T-helper 2 cell treated with Interferon-gamma antibody and Interleukin-4, amounts not matched to agents 100 ng/mL and 5 ng/mL, for 36 hours (primary cell): ENCODE results near the gene CCDC38. TPM values are rescaled to one million over a fixed set of nuclear protein-coding genes. Genes with fewer than 3 reads are reported as not detected.

ENCODE experiments used
- intact Hi-C: fragments of 100-400 bp; cut with micrococcal nuclease; formaldehyde crosslinking; loops from one replicate; pipeline ENCODE4 v1.15.1; 2023
- total RNA-seq: library from RNA; stranded (reverse); gene quantifications from 2 replicates; pipeline ENCODE4 v1.2.3, GENCODE V29; 2022

The CCDC38 gene
- total RNA-seq, 1 donor from 2014 or later, result 0.14 TPM

- intact Hi-C loops, result no loop called here
These were observed 19.8 kb upstream of the CCDC38 start for GRCh38 chr12:95962222-95962621.

GRCh38 chr12:95960241-95960640, 17.8 kb upstream of the CCDC38 start:
- intact Hi-C loops, result no loop called here

- intact Hi-C loops, result loop anchor here (1.0 kb wide), 1 partner anchor 41 kb away; no protein-coding TSS in a partner anchor
These were observed 16.7 kb upstream of the CCDC38 start for GRCh38 chr12:95959107-95959506.

GRCh38 chr12:95956557-95957145, 14.2 kb upstream of the CCDC38 start:
- intact Hi-C loops, result no loop called here

- intact Hi-C loops, result no loop called here
These were observed 13.2 kb upstream of the CCDC38 start for GRCh38 chr12:95955549-95956159.

GRCh38 chr12:95953000-95953399, 10.6 kb upstream of the CCDC38 start:
- intact Hi-C loops, result no loop called here

GRCh38 chr12:95951515-95951914, 9.1 kb upstream of the CCDC38 start:
- intact Hi-C loops, result no loop called here

GRCh38 chr12:95949477-95950206, 7.2 kb upstream of the CCDC38 start:
- intact Hi-C loops, result loop anchor here (10.0 kb wide), 2 partner anchors 475 to 735 kb away; partner anchors contain the start of genes FGD6, METAP2 and VEZT

GRCh38 chr12:95944108-95944704, 1.8 kb upstream of the CCDC38 start:
- intact Hi-C loops, result loop anchor here (5.0 to 10.0 kb wide), 4 partner anchors 253 to 963 kb away; partner anchors contain the start of genes FGD6, METAP2, NEDD1 and VEZT

- intact Hi-C loops, result loop anchor here (2.0 to 10.0 kb wide), 8 partner anchors 25 to 964 kb away; partner anchors contain the start of genes FGD6, LTA4H, METAP2 and NEDD1
These were observed 972 bp upstream of the CCDC38 start, which contains the start of gene AMDHD1 for GRCh38 chr12:95943330-95943842. TSS of gene AMDHD1 (plus strand) at chr12:95943331. CDS start at chr12:95943399, 68 bp downstream.

GRCh38 chr12:95942101-95942523, 302 bp downstream of the CCDC38 start:
- intact Hi-C loops, result loop anchor here (2.0 to 10.0 kb wide), 8 partner anchors 23 to 965 kb away; partner anchors contain the start of genes FGD6, LTA4H, METAP2 and NEDD1

GRCh38 chr12:95940514-95940913, 1.9 kb downstream of the CCDC38 start:
- intact Hi-C loops, result loop anchor here (5.0 to 10.0 kb wide), 4 partner anchors 257 to 967 kb away; partner anchors contain the start of genes FGD6, METAP2, NEDD1 and VEZT

GRCh38 chr12:95922231-95922630, 20.2 kb downstream of the CCDC38 start:
- intact Hi-C loops, result no loop called here

GRCh38 chr12:95919110-95919509, 23.3 kb downstream of the CCDC38 start:
- intact Hi-C loops, result loop anchor here (2.0 to 5.0 kb wide), 2 partner anchors 24 to 298 kb away; partner anchors contain the start of genes AMDHD1 and CCDC38

- intact Hi-C loops, result loop anchor here (1.0 to 5.0 kb wide), 4 partner anchors 24 to 299 kb away; partner anchors contain the start of genes AMDHD1 and CCDC38
These were observed 24.0 kb downstream of the CCDC38 start for GRCh38 chr12:95918194-95918993.

- intact Hi-C loops, result no loop called here
These were observed 32.5 kb downstream of the CCDC38 start for GRCh38 chr12:95909871-95910270.

GRCh38 chr12:95908573-95908972, 33.8 kb downstream of the CCDC38 start:
- intact Hi-C loops, result no loop called here

- intact Hi-C loops, result no loop called here
These were observed 44.3 kb downstream of the CCDC38 start for GRCh38 chr12:95898081-95898480.

GRCh38 chr12:95896846-95897245, 45.6 kb downstream of the CCDC38 start:
- intact Hi-C loops, result no loop called here

- intact Hi-C loops, result no loop called here
These were observed 51.5 kb downstream of the CCDC38 start for GRCh38 chr12:95890958-95891357.
